Right lobe of liver (tissue), 6 donors: ENCODE data around the gene WWP2. TPM values are rescaled to one million over a fixed set of nuclear protein-coding genes. Genes with fewer than 3 reads are reported as not detected.

Experiments used
- ATAC-seq, 4 donors: fragments of 200-7000 bp; cut with Tn5 transposase; one replicate each; pipeline ENCODE4 v1.9.1; 2020; ENCODE audit warnings: mild to moderate bottlenecking in 4 of 4, moderate library complexity in 4 of 4
- DNase-seq, 3 donors: peaks; one replicate each; pipeline ENCODE4 v3.0.0-alpha.2; 2020
- H3K27ac ChIP-seq, 3 donors: fragments of 200-600 bp; one replicate each; pipeline ENCODE4 v1.8.0; 2022
- H3K27me3 ChIP-seq, 2 donors: fragments of 200-600 bp; one replicate each; pipeline ENCODE4 v1.8.0; 2022
- H3K36me3 ChIP-seq, 4 donors: fragments of 200-600 bp; sonication (generic) in 1 of 4; one replicate each; pipeline versions ENCODE4 v1.5.1 to v1.8.0; 2017 to 2022; ENCODE audit warnings: control low read depth in 1 of 4
- H3K4me1 ChIP-seq, 4 donors: fragments of 200-600 bp; sonication (generic) in 1 of 4; one replicate each; pipeline versions ENCODE4 v1.5.1 to v1.8.0; 2017 to 2022; ENCODE audit warnings: control low read depth in 1 of 4
- H3K4me3 ChIP-seq, 3 donors: fragments of 200-600 bp; one replicate each; pipeline ENCODE4 v1.8.0; 2022
- H3K9me3 ChIP-seq, 4 donors: fragments of 200-600 bp; sonication (generic) in 1 of 4; one replicate each; pipeline versions ENCODE4 v1.5.1 to v1.8.0; 2017 to 2022; ENCODE audit warnings: control low read depth in 1 of 4
- CTCF ChIP-seq, 4 donors: fragments of 200-600 bp in 3 of 4; fragments of 450-650 bp in 1 of 4; IDR thresholded peaks; one replicate each; pipeline versions ENCODE4 v1.5.1 to v1.8.0; 2016 to 2022; ENCODE audit warnings: antibody characterized with exemption in 4 of 4, mild to moderate bottlenecking in 2 of 4
- POLR2A ChIP-seq: fragments of 450-650 bp; IDR thresholded peaks from one replicate; pipeline ENCODE4 v1.6.1; 2017; ENCODE audit warnings: antibody characterized with exemption, mild to moderate bottlenecking
- WGBS: methylation state at CpG from one replicate; pipeline ENCODE4 v1.1.6; 2018; ENCODE audit warnings: low coverage, low lambda C conversion rate; ENCODE audit not compliant: insufficient coverage; ENCODE audit errors: missing lambda C conversion rate; 5-methylcytosine and 5-hydroxymethylcytosine counted together
- intact Hi-C, 2 donors: fragments of 100-400 bp; cut with DNase I; formaldehyde crosslinking; loops; one replicate each; pipeline versions ENCODE4 v1.11.2 to v1.14.1; 2022
- total RNA-seq, 6 experiments: library from RNA; depleted of rRNA in 2 of 6; stranded (reverse); fragments of >200 nt in 2 of 6; fragmentation: NEBNext Ultra II Directional in 3 of 6; extraction: Animal tissue kit (Norgen Biotek cat#: 25700) in 3 of 6; gene quantifications; one replicate each; pipeline versions ENCODE4 v1.1.0 to v1.2.4, GENCODE V29; 2016 to 2023
- donor health status: DM: no; HTN: yes; CAD: no.
- donor health status: DM: no; HTN: no; CAD: no.
- donor health status: DM: no; HTN: no; CAD: no.
- donor health status: DM: no; HTN: yes; CAD: no.
- donor health status: DM: no; HTN: yes; CAD: no.

WWP2 gene
- total RNA-seq, 6 experiments from 2014 or later: 18.1 to 24.6 (median 22.4) TPM

- Histone ChIP-seq H3K27me3 (no peaks in the 10 kb centered on the region), H3K27ac (peak overlapping the region in 1 of 3 donors; percentile 24), H3K36me3 (no peaks in the 10 kb centered on the region), H3K4me3 (no peak overlapping the region), H3K9me3 (no peaks in the 10 kb centered on the region), H3K4me1 (no peaks in the 10 kb centered on the region)
- ATAC-seq: no peak
- 83% methylated on average over 1 of the region's 1 CpG for WGBS
- TF ChIP-seq CTCF (IDR thresholded peaks at IDR 0.05) (no peak), POLR2A (no peak)
- intact Hi-C loops: no loop called here
- no peak for DNase-seq
Observed at GRCh38 chr16:69918241-69918640, 156.1 kb downstream of the WWP2 start.

GRCh38 chr16:69921127-69921526 lies 159.0 kb downstream of the WWP2 start:
- Histone ChIP-seq H3K4me1 (no peaks in the 10 kb centered on the region), H3K27ac (no peak overlapping the region), H3K36me3 (peaks cover 0 to 3% (median 0%) of the 10 kb centered on the region in 4 donors), H3K4me3 (no peak overlapping the region), H3K27me3 (no peaks in the 10 kb centered on the region), H3K9me3 (no peaks in the 10 kb centered on the region)
- intact Hi-C loops: loop anchor here in 1 of 2 donors (10.0 kb wide), 1 partner anchor 66 kb away; no protein-coding TSS in a partner anchor
- no peak for ATAC-seq
- TF ChIP-seq CTCF (IDR thresholded peaks at IDR 0.05): no peak
- no peak for TF ChIP-seq POLR2A
- 93% methylated on average over 2 of the region's 2 CpGs for WGBS
- DNase-seq: no peak

GRCh38 chr16:69922200-69922599 lies 160.1 kb downstream of the WWP2 start:
- H3K36me3 ChIP-seq: peaks cover 0 to 8% (median 0%) of the 10 kb centered on the region in 4 donors
- DNase-seq (no peak), ATAC-seq (no peak)
- no peak overlapping the region for H3K4me3 ChIP-seq
- no peaks in the 10 kb centered on the region for H3K4me1 ChIP-seq
- H3K27ac ChIP-seq: no peak overlapping the region
- no peaks in the 10 kb centered on the region for H3K9me3 ChIP-seq
- 94% methylated on average over 6 of the region's 6 CpGs for WGBS
- intact Hi-C loops: loop anchor here in 1 of 2 donors (10.0 kb wide), 1 partner anchor 67 kb away; no protein-coding TSS in a partner anchor
- TF ChIP-seq CTCF (IDR thresholded peaks at IDR 0.05): no peak
- no peak for TF ChIP-seq POLR2A
- no peaks in the 10 kb centered on the region for H3K27me3 ChIP-seq

- peaks cover 0 to 8% (median 0%) of the 10 kb centered on the region in 4 donors for H3K36me3 ChIP-seq
- no peaks in the 10 kb centered on the region for H3K9me3 ChIP-seq
- no peak for ATAC-seq
- WGBS: 90% methylated on average over 9 of the region's 11 CpGs
- DNase-seq: no peak
- H3K27me3 ChIP-seq: no peaks in the 10 kb centered on the region
- TF ChIP-seq CTCF (IDR thresholded peaks at IDR 0.05): no peak
- TF ChIP-seq POLR2A: no peak
- intact Hi-C loops: loop anchor here in 1 of 2 donors (10.0 kb wide), 1 partner anchor 69 kb away; no protein-coding TSS in a partner anchor
- H3K4me3 ChIP-seq: no peak overlapping the region
- no peak overlapping the region for H3K27ac ChIP-seq
- no peaks in the 10 kb centered on the region for H3K4me1 ChIP-seq
Observed at GRCh38 chr16:69924041-69924775, 162.1 kb downstream of the WWP2 start.
